GM23338 (cell line): ENCODE measurements around the gene REX1BD. TPM values are rescaled to one million over a fixed set of nuclear protein-coding genes. Genes with fewer than 3 reads are reported as not detected.

Source experiments
- ATAC-seq: fragments of 200-7000 bp; cut with Tn5 transposase; 3 replicates; pipeline ENCODE4 v1.9.1; 2020
- DNase-seq: peaks from one replicate; pipeline ENCODE4 v3.0.0-alpha.2; 2015; ENCODE audit warnings: low spot score
- H2AFZ ChIP-seq: fragments of 200-600 bp; sonication (generic); 2 replicates; pipeline ENCODE4 v1.8.0; 2016; ENCODE audit warnings: antibody characterized with exemption, mild to moderate bottlenecking, moderate library complexity
- H3F3A ChIP-seq: fragments of 200-600 bp; sonication (generic); replicated peaks from 2 replicates; pipeline ENCODE4 v1.8.0; 2017; ENCODE audit warnings: antibody characterized with exemption, mixed run types, low read depth
- H3K27ac ChIP-seq: fragments of 200-600 bp; sonication (generic); 2 replicates; pipeline ENCODE4 v1.6.1; 2016; ENCODE audit warnings: low read depth
- H3K27me3 ChIP-seq: fragments of 200-600 bp; sonication (generic); 2 replicates; pipeline ENCODE4 v1.8.0; 2016; ENCODE audit warnings: mild to moderate bottlenecking, mixed run types, moderate library complexity; ENCODE audit not compliant: insufficient read depth
- H3K36me3 ChIP-seq: fragments of 200-600 bp; sonication (generic); 2 replicates; pipeline ENCODE4 v1.8.0; 2016; ENCODE audit warnings: mild to moderate bottlenecking; ENCODE audit not compliant: insufficient read depth
- H3K4me1 ChIP-seq: fragments of 200-600 bp; sonication (generic); 2 replicates; pipeline ENCODE4 v1.8.0; 2016; ENCODE audit warnings: mild to moderate bottlenecking, moderate library complexity; ENCODE audit not compliant: insufficient read depth
- H3K4me2 ChIP-seq: fragments of 200-600 bp; sonication (generic); 2 replicates; pipeline ENCODE4 v1.7.1; 2017; ENCODE audit warnings: mixed run types
- H3K4me3 ChIP-seq: fragments of 200-600 bp; sonication (generic); 2 replicates; pipeline ENCODE4 v1.6.1; 2016; ENCODE audit warnings: mixed run types
- H3K79me2 ChIP-seq: fragments of 200-600 bp; sonication (generic); replicated peaks from 2 replicates; pipeline ENCODE4 v1.8.0; 2017; ENCODE audit warnings: mild to moderate bottlenecking; ENCODE audit not compliant: insufficient read depth
- H3K9me2 ChIP-seq: fragments of 200-600 bp; sonication (generic); 2 replicates; pipeline ENCODE4 v1.8.0; 2017; ENCODE audit not compliant: insufficient read depth
- H4K20me1 ChIP-seq: fragments of 200-600 bp; sonication (generic); replicated peaks from 2 replicates; pipeline ENCODE4 v1.8.0; 2017; ENCODE audit warnings: mild to moderate bottlenecking; ENCODE audit not compliant: insufficient read depth
- H3K27ac Mint-ChIP-seq: 2 replicates; pipeline ENCODE4 v1.8.0; 2020; ENCODE audit warnings: inconsistent platforms, mild to moderate bottlenecking, moderate library complexity, mixed read lengths
- H3K27me3 Mint-ChIP-seq: 3 replicates; pipeline ENCODE4 v1.8.0; 2022; ENCODE audit warnings: low read depth, mild to moderate bottlenecking, moderate library complexity, mixed read lengths, inconsistent platforms; ENCODE audit not compliant: insufficient read depth, poor library complexity
- H3K36me3 Mint-ChIP-seq: 3 replicates; pipeline ENCODE4 v1.8.0; 2021; ENCODE audit warnings: low read depth, mild to moderate bottlenecking, inconsistent platforms, moderate library complexity, mixed read lengths
- H3K4me1 Mint-ChIP-seq: 3 replicates; pipeline ENCODE4 v1.8.0; 2020; ENCODE audit warnings: mild to moderate bottlenecking, inconsistent platforms, mixed read lengths
- H3K4me3 Mint-ChIP-seq: 3 replicates; pipeline ENCODE4 v1.8.0; 2021; ENCODE audit warnings: moderate library complexity, mild to moderate bottlenecking, inconsistent platforms, mixed read lengths
- H3K9me3 Mint-ChIP-seq: 3 replicates; pipeline ENCODE4 v1.8.0; 2020; ENCODE audit warnings: moderate library complexity, mild to moderate bottlenecking, inconsistent platforms, mixed read lengths
- CREB1 ChIP-seq: fragments of 250-450 bp; sonication (Bioruptor Pico); IDR thresholded peaks from 2 replicates; pipeline ENCODE4 v1.5.0; 2020; ENCODE audit warnings: low read depth, mild to moderate bottlenecking, moderate library complexity
- ETS1 ChIP-seq: IDR thresholded peaks from 2 replicates; pipeline ENCODE4 v1.6.1; 2016; ENCODE audit warnings: antibody characterized with exemption
- EZH2 ChIP-seq: fragments of 200-600 bp; sonication (generic); IDR thresholded peaks from one replicate; pipeline ENCODE4 v1.8.0; 2017; ENCODE audit warnings: antibody characterized with exemption, mild to moderate bottlenecking, low read depth; ENCODE audit not compliant: unreplicated experiment
- EZH2phosphoT487 ChIP-seq: fragments of 200-600 bp; sonication (generic); IDR thresholded peaks from one replicate; pipeline ENCODE4 v1.8.1; 2018; ENCODE audit warnings: antibody characterized with exemption; ENCODE audit not compliant: unreplicated experiment
- POLR2AphosphoS5 ChIP-seq: IDR thresholded peaks from 2 replicates; pipeline ENCODE4 v1.6.1; 2016; ENCODE audit warnings: antibody characterized with exemption, low read depth
- ZNF462 ChIP-seq: fragments of 250-450 bp; sonication (Bioruptor Pico); IDR thresholded peaks from 2 replicates; pipeline ENCODE4 v1.5.0; 2020; ENCODE audit warnings: mild to moderate bottlenecking, moderate library complexity
- polyA plus RNA-seq: library from polyadenylated mRNA; unstranded; fragments of >200 nt; fragmentation: Nextera tagmentation; extraction: Ambion mirVana; gene quantifications from 2 replicates; pipeline ENCODE4 v1.2.1, GENCODE V29; 2016
- total RNA-seq: library from RNA; depleted of rRNA; stranded (reverse); fragments of >200 nt; shearing (Covaris generic); gene quantifications from 2 replicates; pipeline ENCODE4 v1.2.3, GENCODE V29; 2014

Gene REX1BD
- total and polyA plus RNA-seq, 2 experiments from 2014 or later = 124 to 138 TPM

GRCh38 chr19:18596752-18597157, 8.2 kb downstream of the REX1BD start:
- H3K27ac ChIP-seq = no peak overlapping the region
- H3K4me2 ChIP-seq = peak overlapping the region; percentile 68
- H3K4me3 Mint-ChIP-seq = no peak overlapping the region
- H3K36me3 ChIP-seq = no peaks in the 10 kb centered on the region
- no peaks in the 10 kb centered on the region for H4K20me1 ChIP-seq
- peak; percentile 44 for ATAC-seq
- peak overlapping the region; percentile 43; the same call in 1 of the 2 replicates for H2AFZ ChIP-seq
- no peak overlapping the region for H3K27ac Mint-ChIP-seq
- no peaks in the 10 kb centered on the region for H3K79me2 ChIP-seq
- peak; percentile 87 for DNase-seq
- peaks cover 48% of the 10 kb centered on the region for H3K27me3 Mint-ChIP-seq
- H3K9me3 Mint-ChIP-seq = no peaks in the 10 kb centered on the region
- H3K36me3 Mint-ChIP-seq = peaks cover 4% of the 10 kb centered on the region; the same call in 2 of the 3 replicates
- no peaks in the 10 kb centered on the region for H3K9me2 ChIP-seq
- peaks cover 37% of the 10 kb centered on the region for H3F3A ChIP-seq
- H3K4me3 ChIP-seq = peak overlapping the region; percentile 40; the same call in 1 of the 2 replicates
- peaks cover 46% of the 10 kb centered on the region for H3K4me1 ChIP-seq
- H3K4me1 Mint-ChIP-seq = peaks cover 40% of the 10 kb centered on the region
- TF ChIP-seq CREB1 (CRISPR knock-in tag) (no peak), POLR2AphosphoS5 (peak; percentile 42; the same call in 1 of the 2 replicates)
- H3K27me3 ChIP-seq = peaks cover 30% of the 10 kb centered on the region

- Mint-ChIP-seq H3K9me3 (no peaks in the 10 kb centered on the region), H3K27ac (no peak overlapping the region), H3K27me3 (peaks cover 57% of the 10 kb centered on the region), H3K4me1 (peaks cover 39% of the 10 kb centered on the region), H3K4me3 (no peak overlapping the region; the same call in 2 of the 3 replicates), H3K36me3 (peaks cover 2% of the 10 kb centered on the region; the same call in 1 of the 3 replicates)
- Histone ChIP-seq H3K9me2 (no peaks in the 10 kb centered on the region), H3K4me3 (0 out of 2 replicates have a peak overlapping the region, but pooled peaks have one; percentile 10), H3K4me1 (peaks cover 46% of the 10 kb centered on the region), H2AFZ (no peak overlapping the region), H3K36me3 (no peaks in the 10 kb centered on the region), H3K27ac (no peak overlapping the region), H3K4me2 (peak overlapping the region; percentile 68), H3F3A (peaks cover 31% of the 10 kb centered on the region), H3K27me3 (peaks cover 42% of the 10 kb centered on the region), H4K20me1 (0 out of 2 replicates have a peak, but pooled peaks cover 6% of the 10 kb centered on the region), H3K79me2 (no peaks in the 10 kb centered on the region)
- TF ChIP-seq CREB1 (CRISPR knock-in tag) = no peak
- TF ChIP-seq EZH2 = no peak
- TF ChIP-seq EZH2phosphoT487 = no peak
- TF ChIP-seq ETS1 = no peak
- no peak for TF ChIP-seq ZNF462
- ATAC-seq (no peak), DNase-seq (no peak)
These were observed 9.4 kb downstream of the REX1BD start for GRCh38 chr19:18597809-18598660.
